HEK293 (cell line): ENCODE measurements around the gene CHI3L2.

ENCODE experiments used
- ATF2 ChIP-seq: fragments of 450-650 bp; formaldehyde crosslinking; IDR thresholded peaks from 2 replicates; pipeline ENCODE4 v1.5.1; 2016; ENCODE audit warnings: missing biosample characterization, missing genetic modification characterization, low read depth
- KLF7 ChIP-seq: fragments of 450-650 bp; formaldehyde crosslinking; IDR thresholded peaks from 2 replicates; pipeline ENCODE4 v1.5.1; 2016; ENCODE audit warnings: missing biosample characterization, missing genetic modification characterization, borderline replicate concordance
- KLF8 ChIP-seq: fragments of 450-650 bp; formaldehyde crosslinking; IDR thresholded peaks from 2 replicates; pipeline ENCODE4 v1.5.1; 2016; ENCODE audit warnings: missing biosample characterization, missing genetic modification characterization
- SETDB1 ChIP-seq: IDR thresholded peaks from one replicate; pipeline ENCODE4 v1.6.1; 2017; ENCODE audit warnings: mild to moderate bottlenecking, low read length, moderate library complexity, mixed read lengths; ENCODE audit not compliant: insufficient read length
- ZBTB7A ChIP-seq: fragments of 450-650 bp; formaldehyde crosslinking; IDR thresholded peaks from 2 replicates; pipeline ENCODE4 v1.5.1; 2016; ENCODE audit warnings: low read depth, missing biosample characterization, missing genetic modification characterization
- ZBTB8A ChIP-seq: fragments of 450-650 bp; formaldehyde crosslinking; IDR thresholded peaks from 2 replicates; pipeline ENCODE4 v1.5.1; 2016; ENCODE audit warnings: missing biosample characterization, missing genetic modification characterization
- ZEB2 ChIP-seq: fragments of 450-650 bp; formaldehyde crosslinking; IDR thresholded peaks from 2 replicates; pipeline ENCODE4 v1.5.1; 2016; ENCODE audit warnings: missing biosample characterization, missing genetic modification characterization
- ZNF121 ChIP-seq: fragments of 450-650 bp; formaldehyde crosslinking; IDR thresholded peaks from 2 replicates; pipeline ENCODE4 v1.5.1; 2016; ENCODE audit warnings: missing biosample characterization, missing genetic modification characterization
- ZNF138 ChIP-seq: fragments of 450-650 bp; formaldehyde crosslinking; IDR thresholded peaks from 2 replicates; pipeline ENCODE4 v1.5.1; 2016; ENCODE audit warnings: missing biosample characterization, missing genetic modification characterization, borderline replicate concordance
- ZNF184 ChIP-seq: fragments of 450-650 bp; IDR thresholded peaks from 2 replicates; pipeline ENCODE4 v1.5.1; 2018; ENCODE audit warnings: missing biosample characterization, mild to moderate bottlenecking, missing genetic modification characterization
- ZNF2 ChIP-seq: fragments of 450-650 bp; formaldehyde crosslinking; IDR thresholded peaks from 2 replicates; pipeline ENCODE4 v1.5.1; 2016; ENCODE audit warnings: missing biosample characterization, missing genetic modification characterization
- ZNF24 ChIP-seq: fragments of 450-650 bp; formaldehyde crosslinking; IDR thresholded peaks from 2 replicates; pipeline ENCODE4 v1.5.1; 2016; ENCODE audit warnings: missing biosample characterization, missing genetic modification characterization
- ZNF280C ChIP-seq: fragments of 450-650 bp; formaldehyde crosslinking; IDR thresholded peaks from 2 replicates; pipeline ENCODE4 v1.5.1; 2016; ENCODE audit warnings: missing biosample characterization, missing genetic modification characterization
- ZNF341 ChIP-seq: fragments of 450-650 bp; formaldehyde crosslinking; IDR thresholded peaks from 2 replicates; pipeline ENCODE4; 2016; ENCODE audit warnings: low read depth, missing biosample characterization, missing genetic modification characterization
- ZNF366 ChIP-seq: fragments of 450-650 bp; formaldehyde crosslinking; conservative IDR thresholded peaks from 2 replicates; pipeline ENCODE4 v1.5.1; 2016; ENCODE audit warnings: missing biosample characterization, missing genetic modification characterization
- ZNF37A ChIP-seq: fragments of 450-650 bp; IDR thresholded peaks from 2 replicates; pipeline ENCODE4 v1.5.1; 2018; ENCODE audit warnings: missing biosample characterization, missing genetic modification characterization
- ZNF529 ChIP-seq: fragments of 450-650 bp; formaldehyde crosslinking; IDR thresholded peaks from 2 replicates; pipeline ENCODE4 v1.5.1; 2017; ENCODE audit warnings: missing genetic modification characterization, missing biosample characterization; ENCODE audit not compliant: insufficient replicate concordance
- ZNF629 ChIP-seq: fragments of 450-650 bp; formaldehyde crosslinking; IDR thresholded peaks from 2 replicates; pipeline ENCODE4 v1.5.1; 2017; ENCODE audit warnings: missing biosample characterization, missing genetic modification characterization
- ZNF654 ChIP-seq: fragments of 450-650 bp; formaldehyde crosslinking; IDR thresholded peaks from 2 replicates; pipeline ENCODE4 v1.5.1; 2016; ENCODE audit warnings: low read depth, missing biosample characterization, missing genetic modification characterization
- ZNF670 ChIP-seq: fragments of 450-650 bp; formaldehyde crosslinking; IDR thresholded peaks from 2 replicates; pipeline ENCODE4 v1.5.1; 2016; ENCODE audit warnings: missing biosample characterization, missing genetic modification characterization, low read depth
- ZNF677 ChIP-seq: fragments of 450-650 bp; IDR thresholded peaks from 2 replicates; pipeline ENCODE4 v1.5.0; 2018; ENCODE audit warnings: missing biosample characterization, mild to moderate bottlenecking, missing genetic modification characterization, moderate library complexity
- ZNF692 ChIP-seq: fragments of 450-650 bp; formaldehyde crosslinking; IDR thresholded peaks from 2 replicates; pipeline ENCODE4 v1.5.1; 2016; ENCODE audit warnings: missing biosample characterization, missing genetic modification characterization
- ZNF76 ChIP-seq: fragments of 450-650 bp; formaldehyde crosslinking; IDR thresholded peaks from 2 replicates; pipeline ENCODE4; 2016; ENCODE audit warnings: low read depth, missing biosample characterization, missing genetic modification characterization, borderline replicate concordance
- ZNF830 ChIP-seq: fragments of 450-650 bp; IDR thresholded peaks from 2 replicates; pipeline ENCODE4 v1.5.0; 2018; ENCODE audit warnings: missing biosample characterization, missing genetic modification characterization, low read depth, mild to moderate bottlenecking, moderate library complexity
- TF ChIP-seq, protein P1 (sequence below): fragments of 450-650 bp; formaldehyde crosslinking; IDR thresholded peaks from 2 replicates; pipeline ENCODE4 v1.5.1; 2016; ENCODE audit warnings: missing biosample characterization, missing genetic modification characterization
- TF ChIP-seq, protein P2 (sequence below): fragments of 450-650 bp; formaldehyde crosslinking; IDR thresholded peaks from 2 replicates; pipeline ENCODE4 v1.5.1; 2016; ENCODE audit warnings: missing biosample characterization, missing genetic modification characterization

The CHI3L2 gene

GRCh38 chr1:111222308-111223125 is 5.0 kb upstream of the CHI3L2 start (continued):
- TF ChIP-seq ZNF830 (no peak), ZBTB8A (no peak), KLF8 (0 out of 2 replicates have a peak, but pooled peaks have one; percentile 11), ZNF138 (tag by site-specific recombination) (no peak), ZNF692 (tag by site-specific recombination) (no peak), ZNF280C (tag by site-specific recombination) (no peak), ZNF677 (tag by site-specific recombination) (no peak), ZNF529 (tag by site-specific recombination) (no peak), ZNF24 (tag by site-specific recombination) (0 out of 2 replicates have a peak, but pooled peaks have one; percentile 34), ZBTB7A (tag by site-specific recombination) (no peak), ZNF76 (tag by site-specific recombination) (no peak), KLF7 (tag by site-specific recombination) (no peak), ZNF670 (tag by site-specific recombination) (no peak), ZEB2 (tag by site-specific recombination) (no peak; the same call in 1 of the 2 replicates), ATF2 (peak; percentile 85), SETDB1 (no peak), ZNF654 (tag by site-specific recombination) (peak; percentile 95), ZNF366 (tag by site-specific recombination) (peak; percentile 42), ZNF121 (no peak), ZNF184 (no peak), ZNF2 (tag by site-specific recombination) (0 out of 2 replicates have a peak, but pooled peaks have one; percentile 39), ZNF341 (tag by site-specific recombination) (0 out of 2 replicates have a peak, but pooled peaks have one; percentile 31), ZNF37A (tag by site-specific recombination) (no peak), ZNF629 (tag by site-specific recombination) (peak; percentile 37; the same call in 1 of the 2 replicates)
- TF ChIP-seq, protein P1, sequence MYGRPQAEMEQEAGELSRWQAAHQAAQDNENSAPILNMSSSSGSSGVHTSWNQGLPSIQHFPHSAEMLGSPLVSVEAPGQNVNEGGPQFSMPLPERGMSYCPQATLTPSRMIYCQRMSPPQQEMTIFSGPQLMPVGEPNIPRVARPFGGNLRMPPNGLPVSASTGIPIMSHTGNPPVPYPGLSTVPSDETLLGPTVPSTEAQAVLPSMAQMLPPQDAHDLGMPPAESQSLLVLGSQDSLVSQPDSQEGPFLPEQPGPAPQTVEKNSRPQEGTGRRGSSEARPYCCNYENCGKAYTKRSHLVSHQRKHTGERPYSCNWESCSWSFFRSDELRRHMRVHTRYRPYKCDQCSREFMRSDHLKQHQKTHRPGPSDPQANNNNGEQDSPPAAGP: 0 out of 2 replicates have a peak, but pooled peaks have one; percentile 34
- TF ChIP-seq, protein P2, sequence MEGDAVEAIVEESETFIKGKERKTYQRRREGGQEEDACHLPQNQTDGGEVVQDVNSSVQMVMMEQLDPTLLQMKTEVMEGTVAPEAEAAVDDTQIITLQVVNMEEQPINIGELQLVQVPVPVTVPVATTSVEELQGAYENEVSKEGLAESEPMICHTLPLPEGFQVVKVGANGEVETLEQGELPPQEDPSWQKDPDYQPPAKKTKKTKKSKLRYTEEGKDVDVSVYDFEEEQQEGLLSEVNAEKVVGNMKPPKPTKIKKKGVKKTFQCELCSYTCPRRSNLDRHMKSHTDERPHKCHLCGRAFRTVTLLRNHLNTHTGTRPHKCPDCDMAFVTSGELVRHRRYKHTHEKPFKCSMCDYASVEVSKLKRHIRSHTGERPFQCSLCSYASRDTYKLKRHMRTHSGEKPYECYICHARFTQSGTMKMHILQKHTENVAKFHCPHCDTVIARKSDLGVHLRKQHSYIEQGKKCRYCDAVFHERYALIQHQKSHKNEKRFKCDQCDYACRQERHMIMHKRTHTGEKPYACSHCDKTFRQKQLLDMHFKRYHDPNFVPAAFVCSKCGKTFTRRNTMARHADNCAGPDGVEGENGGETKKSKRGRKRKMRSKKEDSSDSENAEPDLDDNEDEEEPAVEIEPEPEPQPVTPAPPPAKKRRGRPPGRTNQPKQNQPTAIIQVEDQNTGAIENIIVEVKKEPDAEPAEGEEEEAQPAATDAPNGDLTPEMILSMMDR (tag by site-specific recombination): peak; percentile 81
